Measurements from ENCODE around the gene KATNIP. TPM values are rescaled to one million over a fixed set of nuclear protein-coding genes. Genes with fewer than 3 reads are reported as not detected.
A peak's percentile ranks its signal among the peaks of the same experiment; 100 is the strongest.
"Not testable (repeated sequence)": the region's sequence is repeated elsewhere in the genome, so short reads cannot be mapped to it uniquely, and the experiment has no call there.

KATNIP gene
- total RNA-seq, 4 donors from 2014 or later = 41.3 to 82.8 (median 70.9) TPM

DNA sequence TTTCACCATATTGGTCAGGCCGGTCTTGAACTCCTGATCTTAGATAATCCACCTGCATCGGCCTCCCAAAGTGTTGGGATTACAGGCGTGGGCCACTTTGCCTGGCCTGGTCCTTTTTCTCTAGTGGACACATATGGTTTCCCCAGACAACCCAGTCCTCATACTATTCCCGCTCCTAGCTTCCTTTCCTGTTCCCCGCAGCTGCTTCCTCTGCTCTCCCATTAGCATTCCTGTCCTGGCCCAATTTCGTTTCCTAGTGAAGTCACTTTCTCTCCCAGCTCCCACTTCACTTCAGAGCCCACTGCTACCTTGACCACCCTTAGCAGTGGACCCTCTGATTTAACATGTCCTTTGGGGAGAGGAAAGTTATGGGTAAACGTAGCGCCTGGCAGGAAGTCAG lies 11.3 kb downstream of the KATNIP start:
- DNase-seq = no peak
- H3K27me3 ChIP-seq = no peaks in the 10 kb centered on the region
- H3K27ac ChIP-seq = peak overlapping the region in 2 of 3 donors; percentile 27 to 40
- WGBS, 2 donors = 86 to 93% methylated on average over 8 of the region's 8 CpGs
- H3K36me3 ChIP-seq = no peaks in the 10 kb centered on the region
- H3K4me3 ChIP-seq (replicated peaks in 1 of 3) = no peak overlapping the region
- TF ChIP-seq, protein P1, sequence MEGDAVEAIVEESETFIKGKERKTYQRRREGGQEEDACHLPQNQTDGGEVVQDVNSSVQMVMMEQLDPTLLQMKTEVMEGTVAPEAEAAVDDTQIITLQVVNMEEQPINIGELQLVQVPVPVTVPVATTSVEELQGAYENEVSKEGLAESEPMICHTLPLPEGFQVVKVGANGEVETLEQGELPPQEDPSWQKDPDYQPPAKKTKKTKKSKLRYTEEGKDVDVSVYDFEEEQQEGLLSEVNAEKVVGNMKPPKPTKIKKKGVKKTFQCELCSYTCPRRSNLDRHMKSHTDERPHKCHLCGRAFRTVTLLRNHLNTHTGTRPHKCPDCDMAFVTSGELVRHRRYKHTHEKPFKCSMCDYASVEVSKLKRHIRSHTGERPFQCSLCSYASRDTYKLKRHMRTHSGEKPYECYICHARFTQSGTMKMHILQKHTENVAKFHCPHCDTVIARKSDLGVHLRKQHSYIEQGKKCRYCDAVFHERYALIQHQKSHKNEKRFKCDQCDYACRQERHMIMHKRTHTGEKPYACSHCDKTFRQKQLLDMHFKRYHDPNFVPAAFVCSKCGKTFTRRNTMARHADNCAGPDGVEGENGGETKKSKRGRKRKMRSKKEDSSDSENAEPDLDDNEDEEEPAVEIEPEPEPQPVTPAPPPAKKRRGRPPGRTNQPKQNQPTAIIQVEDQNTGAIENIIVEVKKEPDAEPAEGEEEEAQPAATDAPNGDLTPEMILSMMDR (IDR thresholded peaks at IDR 0.05) = no peak
- TF ChIP-seq POLR2A (IDR thresholded peaks at IDR 0.05) = no peak
- H3K9me3 ChIP-seq = no peaks in the 10 kb centered on the region
- intact Hi-C loops (cut with DNase I) = no loop called here
- peaks cover 10 to 12% of the 10 kb centered on the region in 2 donors for H3K4me1 ChIP-seq

DNA sequence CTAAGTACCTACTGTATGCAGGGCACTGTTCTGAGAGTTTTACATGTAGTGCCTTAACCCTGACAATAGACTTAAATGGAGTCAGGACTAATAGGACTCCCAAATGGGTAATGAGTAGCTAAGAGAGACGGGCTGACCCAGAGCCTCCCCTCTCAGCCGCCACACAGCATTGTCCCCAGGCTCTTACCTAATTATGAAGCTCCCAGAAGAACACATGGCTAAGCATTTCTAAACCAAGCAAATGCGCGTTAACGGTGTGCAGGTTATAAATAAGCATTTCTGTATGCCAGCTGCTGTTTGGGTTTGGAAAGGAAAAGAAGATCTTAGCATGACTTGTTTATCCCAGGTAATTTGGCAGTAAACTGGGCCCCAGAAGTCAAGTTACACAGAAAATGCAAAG lies 14.3 kb downstream of the KATNIP start:
- DNase-seq = no peak
- TF ChIP-seq, protein P1 (IDR thresholded peaks at IDR 0.05) = no peak
- TF ChIP-seq POLR2A (IDR thresholded peaks at IDR 0.05) = no peak

DNA sequence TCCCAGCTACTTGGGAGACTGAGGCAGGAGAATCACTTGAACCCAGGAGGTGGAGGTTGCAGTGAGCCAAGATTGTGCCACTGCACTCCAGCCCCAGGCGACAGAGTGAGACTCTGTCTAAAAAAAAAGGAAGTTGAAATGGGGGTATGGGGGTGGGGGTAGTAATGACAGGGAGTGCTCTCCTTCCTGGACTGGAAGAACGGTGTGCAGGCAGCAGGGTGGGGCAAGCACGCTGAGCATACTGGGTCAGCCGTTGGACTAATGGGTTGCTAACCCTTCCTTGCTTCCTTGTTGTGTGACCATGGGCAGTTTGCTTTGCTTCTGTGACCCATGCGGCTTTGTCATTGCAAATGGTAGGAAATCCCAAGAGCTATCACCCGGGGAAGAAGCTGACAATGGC lies 16.5 kb downstream of the KATNIP start:
- peaks cover 14 to 21% of the 10 kb centered on the region in 2 donors for H3K4me1 ChIP-seq
- H3K27me3 ChIP-seq = no peaks in the 10 kb centered on the region
- DNase-seq = no peak
- WGBS, 2 donors = 89 to 91% methylated on average over 6 of the region's 6 CpGs
- H3K4me3 ChIP-seq (replicated peaks in 1 of 3) = no peak overlapping the region
- peak overlapping the region in 1 of 3 donors; percentile 26 for H3K27ac ChIP-seq
- intact Hi-C loops (cut with DNase I) = no loop called here
- TF ChIP-seq, protein P1 (IDR thresholded peaks at IDR 0.05) = no peak
- no peak for TF ChIP-seq POLR2A (IDR thresholded peaks at IDR 0.05)
- H3K36me3 ChIP-seq = no peaks in the 10 kb centered on the region
- no peaks in the 10 kb centered on the region for H3K9me3 ChIP-seq

More for the DNA sequence above, 14.3 kb downstream of the KATNIP start:
- intact Hi-C loops (cut with DNase I) = no loop called here
- Histone ChIP-seq H3K27me3 (no peaks in the 10 kb centered on the region), H3K9me3 (no peaks in the 10 kb centered on the region), H3K4me3 (replicated peaks in 1 of 3) (no peak overlapping the region), H3K27ac (no peak overlapping the region), H3K4me1 (peaks cover 10 to 15% of the 10 kb centered on the region in 2 donors), H3K36me3 (no peaks in the 10 kb centered on the region)
- 93 to 95% methylated on average over 5 of the region's 5 CpGs for WGBS, 2 donors

DNA sequence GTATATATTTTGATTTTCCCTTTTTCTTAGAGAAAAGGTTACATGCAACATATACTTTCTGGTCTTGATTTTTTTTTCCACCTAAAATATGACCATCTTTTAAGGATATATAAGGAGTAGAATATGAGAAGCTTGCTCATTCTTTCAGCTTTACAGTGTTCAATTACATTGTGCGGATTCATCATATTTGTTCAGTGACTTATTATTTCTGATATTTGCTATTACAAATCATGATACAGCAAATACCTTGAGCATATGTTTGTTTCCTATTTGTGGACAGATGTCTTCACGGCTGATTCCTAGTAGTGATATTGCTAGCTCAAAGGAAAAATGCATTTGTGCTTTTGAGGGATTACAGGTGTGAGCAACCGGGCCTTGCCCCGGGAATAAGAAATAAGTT lies 18.1 kb downstream of the KATNIP start:
- Histone ChIP-seq H3K27me3 (no peaks in the 10 kb centered on the region), H3K36me3 (no peaks in the 10 kb centered on the region), H3K27ac (no peak overlapping the region), H3K9me3 (no peaks in the 10 kb centered on the region), H3K4me1 (peaks cover 17 to 35% of the 10 kb centered on the region in 2 donors), H3K4me3 (replicated peaks in 1 of 3) (no peak overlapping the region)
- DNase-seq = no peak
- intact Hi-C loops (cut with DNase I) = no loop called here
- TF ChIP-seq, protein P1 (IDR thresholded peaks at IDR 0.05) = no peak
- TF ChIP-seq POLR2A (IDR thresholded peaks at IDR 0.05) = no peak
- 98 to 99% methylated on average over 4 of the region's 4 CpGs for WGBS, 2 donors

DNA sequence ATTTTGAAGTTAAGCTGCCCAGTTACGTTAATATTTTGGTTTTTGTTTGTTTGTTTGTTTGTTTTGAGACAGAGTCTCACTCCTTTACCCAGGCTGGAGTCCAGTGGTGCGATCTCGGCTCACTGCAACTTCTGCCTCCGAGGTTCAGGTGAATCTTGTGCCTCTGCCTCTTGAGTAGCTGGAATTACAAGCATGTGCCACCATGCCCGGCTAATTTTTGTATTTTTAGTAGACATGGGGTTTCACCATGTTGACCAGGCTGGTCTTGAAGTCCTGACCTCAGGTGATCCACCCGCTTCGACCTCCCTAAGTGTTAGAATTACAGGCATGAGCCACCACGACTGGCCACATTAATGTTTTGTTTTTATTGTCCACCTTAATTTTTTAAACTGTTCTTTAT lies 21.0 kb downstream of the KATNIP start:
- Histone ChIP-seq H3K4me1 (peaks cover 17 to 35% of the 10 kb centered on the region in 2 donors), H3K27ac (peak overlapping the region; percentile 44 to 83 (median 76))
- H3K36me3 ChIP-seq; H3K9me3 ChIP-seq; intact Hi-C loops (cut with DNase I); H3K27me3 ChIP-seq; H3K4me3 ChIP-seq (replicated peaks in 1 of 3): not testable (repeated sequence)
- 42 to 50% methylated on average over 8 of the region's 8 CpGs for WGBS, 2 donors
- peak; percentile 63 to 71 for DNase-seq

Measured in thyroid gland (tissue), 4 donors.